ENCODE data around the gene SEMA4A. TPM values are rescaled to one million over a fixed set of nuclear protein-coding genes. Genes with fewer than 3 reads are reported as not detected.
"Not testable (repeated sequence)": the region's sequence is repeated elsewhere in the genome, so short reads cannot be mapped to it uniquely, and the experiment has no call there.

Gene SEMA4A
- total RNA-seq, 1 experiment from 2014 or later = 1.8 TPM

GRCh38 chr1:156216361-156217086 lies 63.1 kb downstream of the SEMA4A start:
- H3K27me3 ChIP-seq (replicated peaks) = not testable (repeated sequence)

GRCh38 chr1:156217871-156218270 lies 64.5 kb downstream of the SEMA4A start:
- Histone ChIP-seq H3K36me3 (peaks cover 39% of the 10 kb centered on the region), H3K27me3 (replicated peaks) (no peaks in the 10 kb centered on the region), H3K27ac (no peak overlapping the region), H3K4me1 (replicated peaks) (peaks cover 20% of the 10 kb centered on the region), H3K9me3 (replicated peaks) (no peaks in the 10 kb centered on the region), H3K4me3 (no peak overlapping the region)
- no peak for DNase-seq (ENCODE audit: low read depth in 1 of 2, low spot score in 2 of 2)

More at GRCh38 chr1:156216361-156217086, 63.1 kb downstream of the SEMA4A start:
- DNase-seq (ENCODE audit: low read depth in 1 of 2, low spot score in 2 of 2); H3K27ac ChIP-seq; H3K4me3 ChIP-seq; H3K9me3 ChIP-seq (replicated peaks): not testable (repeated sequence)
- Histone ChIP-seq H3K36me3 (peaks cover 40% of the 10 kb centered on the region), H3K4me1 (replicated peaks) (peaks cover 15% of the 10 kb centered on the region)

GRCh38 chr1:156220226-156220625 lies 66.8 kb downstream of the SEMA4A start:
- no peak for DNase-seq (ENCODE audit: low read depth in 1 of 2, low spot score in 2 of 2)

GRCh38 chr1:156221986-156222692 lies 68.8 kb downstream of the SEMA4A start:
- Histone ChIP-seq H3K4me3 (no peak overlapping the region), H3K36me3 (peaks cover 34% of the 10 kb centered on the region), H3K9me3 (replicated peaks) (no peaks in the 10 kb centered on the region), H3K27me3 (replicated peaks) (no peaks in the 10 kb centered on the region), H3K27ac (peak overlapping the region; percentile 38; the same call in 1 of the 2 replicates), H3K4me1 (replicated peaks) (peaks cover 16% of the 10 kb centered on the region)
- no peak for DNase-seq (ENCODE audit: low read depth in 1 of 2, low spot score in 2 of 2)

More at GRCh38 chr1:156220226-156220625, 66.8 kb downstream of the SEMA4A start:
- no peaks in the 10 kb centered on the region for H3K27me3 ChIP-seq (replicated peaks)
- peaks cover 31% of the 10 kb centered on the region for H3K36me3 ChIP-seq
- no peak overlapping the region for H3K27ac ChIP-seq
- H3K4me3 ChIP-seq = no peak overlapping the region
- H3K9me3 ChIP-seq (replicated peaks) = no peaks in the 10 kb centered on the region
- H3K4me1 ChIP-seq (replicated peaks) = peaks cover 16% of the 10 kb centered on the region

- Histone ChIP-seq H3K9me3 (replicated peaks) (no peaks in the 10 kb centered on the region), H3K27me3 (replicated peaks) (no peaks in the 10 kb centered on the region), H3K4me1 (replicated peaks) (peaks cover 16% of the 10 kb centered on the region), H3K4me3 (no peak overlapping the region), H3K27ac (no peak overlapping the region), H3K36me3 (peaks cover 34% of the 10 kb centered on the region)
- no peak for DNase-seq (ENCODE audit: low read depth in 1 of 2, low spot score in 2 of 2)
These were observed 72.3 kb downstream of the SEMA4A start for GRCh38 chr1:156225677-156226014.

GRCh38 chr1:156226116-156226538 lies 72.7 kb downstream of the SEMA4A start:
- peaks cover 16% of the 10 kb centered on the region for H3K4me1 ChIP-seq (replicated peaks)
- no peaks in the 10 kb centered on the region for H3K9me3 ChIP-seq (replicated peaks)
- H3K4me3 ChIP-seq = no peak overlapping the region
- DNase-seq (ENCODE audit: low read depth in 1 of 2, low spot score in 2 of 2) = no peak
- peaks cover 33% of the 10 kb centered on the region for H3K36me3 ChIP-seq
- no peak overlapping the region for H3K27ac ChIP-seq
- no peaks in the 10 kb centered on the region for H3K27me3 ChIP-seq (replicated peaks)

GRCh38 chr1:156226782-156227181 lies 73.4 kb downstream of the SEMA4A start:
- Histone ChIP-seq H3K4me1 (replicated peaks) (peaks cover 16% of the 10 kb centered on the region), H3K27ac (no peak overlapping the region), H3K27me3 (replicated peaks) (no peaks in the 10 kb centered on the region), H3K4me3 (no peak overlapping the region), H3K36me3 (peaks cover 29% of the 10 kb centered on the region), H3K9me3 (replicated peaks) (no peaks in the 10 kb centered on the region)
- no peak for DNase-seq (ENCODE audit: low read depth in 1 of 2, low spot score in 2 of 2)

Other genes with a start within 250 kb of the SEMA4A start
- 47.4 and 73.8 TPM in 2 replicates for gene RIT1, start 242.2 kb upstream of the SEMA4A start, total RNA-seq (2014; rRNA removed; shearing (Covaris generic))
- gene KHDC4, start 219.2 kb upstream of the SEMA4A start, total RNA-seq (2014; rRNA removed; shearing (Covaris generic)) = 31.5 and 63.9 TPM in 2 replicates
- not detected in 2 replicates for gene RXFP4, start 211.9 kb upstream of the SEMA4A start, total RNA-seq (2014; rRNA removed; shearing (Covaris generic))
- 49.8 and 81.1 TPM in 2 replicates for gene ARHGEF2, start 175.0 kb upstream of the SEMA4A start, total RNA-seq (2014; rRNA removed; shearing (Covaris generic))
- 507 and 546 TPM in 2 replicates for gene SSR2, start 132.6 kb upstream of the SEMA4A start, total RNA-seq (2014; rRNA removed; shearing (Covaris generic))
- 11.4 and 18.2 TPM in 2 replicates for gene UBQLN4, start 99.8 kb upstream of the SEMA4A start, total RNA-seq (2014; rRNA removed; shearing (Covaris generic))
- 49.0 and 55.8 TPM in 2 replicates for gene LAMTOR2, start 98.8 kb upstream of the SEMA4A start, total RNA-seq (2014; rRNA removed; shearing (Covaris generic))
- gene RAB25, start 92.4 kb upstream of the SEMA4A start, total RNA-seq (2014; rRNA removed; shearing (Covaris generic)) = not detected in 2 replicates
- gene MEX3A, start 71.1 kb upstream of the SEMA4A start, total RNA-seq (2014; rRNA removed; shearing (Covaris generic)) = 0.13 and 1.1 TPM in 2 replicates
- gene LMNA, start 38.9 kb upstream of the SEMA4A start, total RNA-seq (2014; rRNA removed; shearing (Covaris generic)) = 944 and 992 TPM in 2 replicates
- gene SLC25A44, start 40.5 kb downstream of the SEMA4A start, total RNA-seq (2014; rRNA removed; shearing (Covaris generic)) = 16.4 and 17.9 TPM in 2 replicates
- gene PMF1, start 59.4 kb downstream of the SEMA4A start, total RNA-seq (2014; rRNA removed; shearing (Covaris generic)) = 85.6 and 100 TPM in 2 replicates
- gene BGLAP, start 88.6 kb downstream of the SEMA4A start, total RNA-seq (2014; rRNA removed; shearing (Covaris generic)) = not detected in 2 replicates
- 0.16 and 0.32 TPM in 2 replicates for gene PAQR6, start 94.5 kb downstream of the SEMA4A start, total RNA-seq (2014; rRNA removed; shearing (Covaris generic))
- gene SMG5, start 129.2 kb downstream of the SEMA4A start, total RNA-seq (2014; rRNA removed; shearing (Covaris generic)) = 49.8 and 68.2 TPM in 2 replicates
- gene TMEM79, start 130.7 kb downstream of the SEMA4A start, total RNA-seq (2014; rRNA removed; shearing (Covaris generic)) = 0.69 and 1.9 TPM in 2 replicates
- 30.0 and 32.0 TPM in 2 replicates for gene GLMP, start 142.1 kb downstream of the SEMA4A start, total RNA-seq (2014; rRNA removed; shearing (Covaris generic))
- gene VHLL, start 145.7 kb downstream of the SEMA4A start, total RNA-seq (2014; rRNA removed; shearing (Covaris generic)) = not detected in 2 replicates
- 406 and 520 TPM in 2 replicates for gene CCT3, start 184.7 kb downstream of the SEMA4A start, total RNA-seq (2014; rRNA removed; shearing (Covaris generic))
- gene TSACC, start 184.9 kb downstream of the SEMA4A start, total RNA-seq (2014; rRNA removed; shearing (Covaris generic)) = not detected in 2 replicates
- not detected in 2 replicates for gene RHBG, start 215.6 kb downstream of the SEMA4A start, total RNA-seq (2014; rRNA removed; shearing (Covaris generic))

Data from SJSA1 (cell line).